ENCODE data around the gene KRTAP19-2.

- TF ChIP-seq RARB (CRISPR knock-in tag; IDR thresholded peaks at IDR 0.05) (no peak), ZFP3 (CRISPR knock-in tag; IDR thresholded peaks at IDR 0.05) (no peak), ZC3H10 (CRISPR knock-in tag; IDR thresholded peaks at IDR 0.05) (no peak), ZNF8 (CRISPR knock-in tag; IDR thresholded peaks at IDR 0.05) (no peak), ZNF70 (CRISPR knock-in tag; IDR thresholded peaks at IDR 0.05) (no peak), OSR1 (CRISPR knock-in tag; IDR thresholded peaks at IDR 0.05) (no peak), ARNTL (CRISPR knock-in tag; IDR thresholded peaks at IDR 0.05; ENCODE audit: borderline replicate concordance, low read depth) (no peak), PATZ1 (CRISPR knock-in tag; IDR thresholded peaks at IDR 0.05; ENCODE audit: borderline replicate concordance) (no peak), TSHZ2 (CRISPR knock-in tag; IDR thresholded peaks at IDR 0.05) (no peak), CSRNP3 (CRISPR knock-in tag; IDR thresholded peaks at IDR 0.05) (no peak), ZNF565 (CRISPR knock-in tag; conservative IDR thresholded peaks at IDR 0.05; ENCODE audit: low read depth) (no peak)
These were observed 18.1 kb downstream of the KRTAP19-2 start for GRCh38 chr21:30468900-30469714.

Data from SK-N-SH treated with all-trans-retinoic acid at 6 μM for 48 hours (cell line).